Measurements from ENCODE around the gene GRIP1.

GRIP1 gene

DNA sequence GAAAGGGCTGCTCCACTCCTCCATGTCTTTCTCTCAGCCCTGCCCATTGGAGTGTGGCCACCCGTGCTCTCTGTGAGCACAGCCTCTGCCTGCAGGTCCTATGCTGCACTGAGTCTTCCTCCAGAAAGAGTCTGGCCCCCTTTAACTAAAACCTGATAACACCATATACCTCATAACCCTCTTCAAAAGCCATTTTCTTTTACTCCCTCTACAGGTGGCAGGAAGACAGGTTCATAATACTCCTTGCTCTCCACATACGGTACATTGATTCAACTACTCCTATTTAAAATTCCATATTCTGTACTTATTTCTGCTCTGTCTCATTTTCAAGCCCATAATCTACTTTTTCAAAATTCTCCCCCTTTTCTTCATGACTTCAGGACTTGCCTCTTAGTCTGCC is 232.6 kb downstream of the GRIP1 start:
- Mint-ChIP-seq H3K36me3 (ENCODE audit: low read depth) (no peaks in the 10 kb centered on the region), H3K9me3 (no peaks in the 10 kb centered on the region), H3K27ac (no peak overlapping the region), H3K4me3 (no peak overlapping the region), H3K27me3 (no peaks in the 10 kb centered on the region), H3K4me1 (ENCODE audit: low read depth) (no peaks in the 10 kb centered on the region)
- intact Hi-C loops (cut with micrococcal nuclease), result no loop called here

GRCh38 chr12:66441905-66442559 is 236.8 kb downstream of the GRIP1 start:
- Mint-ChIP-seq H3K4me1 (ENCODE audit: low read depth) (no peaks in the 10 kb centered on the region), H3K27me3 (no peaks in the 10 kb centered on the region), H3K9me3 (no peaks in the 10 kb centered on the region), H3K27ac (no peak overlapping the region), H3K36me3 (ENCODE audit: low read depth) (no peaks in the 10 kb centered on the region), H3K4me3 (no peak overlapping the region)
- intact Hi-C loops (cut with micrococcal nuclease), result no loop called here

- Mint-ChIP-seq H3K27ac (no peak overlapping the region), H3K27me3 (no peaks in the 10 kb centered on the region), H3K4me1 (ENCODE audit: low read depth) (no peaks in the 10 kb centered on the region), H3K9me3 (no peaks in the 10 kb centered on the region), H3K36me3 (ENCODE audit: low read depth) (no peaks in the 10 kb centered on the region), H3K4me3 (no peak overlapping the region)
- intact Hi-C loops (cut with micrococcal nuclease), result no loop called here
Measured at GRCh38 chr12:66438601-66439000, 240.3 kb downstream of the GRIP1 start.

GRCh38 chr12:66430106-66430505 is 248.8 kb downstream of the GRIP1 start:
- Mint-ChIP-seq H3K36me3 (ENCODE audit: low read depth) (no peaks in the 10 kb centered on the region), H3K27ac (no peak overlapping the region), H3K4me3 (no peak overlapping the region), H3K4me1 (ENCODE audit: low read depth) (no peaks in the 10 kb centered on the region), H3K27me3 (no peaks in the 10 kb centered on the region), H3K9me3 (peaks cover 2% of the 10 kb centered on the region)
- intact Hi-C loops (cut with micrococcal nuclease), result no loop called here

DNA sequence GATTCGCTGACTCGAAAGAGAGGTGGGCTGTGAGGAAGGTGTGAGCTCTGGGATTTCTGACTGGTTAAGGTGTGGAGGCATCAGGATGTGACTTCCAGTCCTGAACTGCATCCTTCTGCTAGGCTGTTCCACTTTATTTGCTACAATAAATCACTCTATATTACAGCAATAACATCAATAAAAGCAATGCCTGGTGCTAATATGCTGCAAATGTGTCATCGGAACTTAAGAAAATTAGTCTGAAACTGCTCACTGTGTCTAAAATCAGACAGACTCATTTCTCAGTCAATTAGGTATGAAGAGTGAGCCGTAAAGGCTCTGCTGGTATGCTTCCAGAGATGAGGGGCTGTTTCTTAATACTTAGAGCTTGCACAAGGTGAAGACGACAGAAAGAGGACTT is 250.0 kb downstream of the GRIP1 start:
- Mint-ChIP-seq H3K36me3 (ENCODE audit: low read depth) (no peaks in the 10 kb centered on the region), H3K9me3 (peaks cover 11% of the 10 kb centered on the region), H3K4me3 (no peak overlapping the region), H3K27ac (no peak overlapping the region), H3K27me3 (no peaks in the 10 kb centered on the region), H3K4me1 (ENCODE audit: low read depth) (no peaks in the 10 kb centered on the region)
- intact Hi-C loops (cut with micrococcal nuclease), result no loop called here

- Mint-ChIP-seq H3K4me3 (no peak overlapping the region), H3K36me3 (ENCODE audit: low read depth) (no peaks in the 10 kb centered on the region), H3K9me3 (peaks cover 11% of the 10 kb centered on the region), H3K4me1 (ENCODE audit: low read depth) (no peaks in the 10 kb centered on the region), H3K27ac (no peak overlapping the region), H3K27me3 (no peaks in the 10 kb centered on the region)
- intact Hi-C loops (cut with micrococcal nuclease), result no loop called here
Measured at GRCh38 chr12:66428261-66428660, 250.6 kb downstream of the GRIP1 start.

DNA sequence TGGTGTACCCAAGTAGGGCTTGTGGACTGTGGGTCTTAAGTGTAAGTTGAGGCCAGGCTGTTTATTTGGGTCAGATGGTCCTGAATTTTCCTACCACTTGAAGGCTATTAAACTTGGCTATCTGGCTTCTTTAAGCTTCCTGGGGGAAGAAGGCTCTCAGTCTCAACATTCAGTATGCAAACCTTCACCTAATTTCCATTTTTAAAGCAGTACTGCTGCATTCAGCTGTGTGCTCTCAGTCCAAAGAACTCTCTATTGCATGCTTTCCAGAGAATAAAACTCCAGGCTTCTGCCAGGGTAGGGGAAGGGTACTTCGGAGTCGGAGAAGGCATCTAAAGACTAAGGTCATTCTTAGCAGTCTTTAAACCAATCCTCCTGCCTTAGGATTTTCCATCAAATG is 252.2 kb downstream of the GRIP1 start:
- Mint-ChIP-seq H3K27me3 (no peaks in the 10 kb centered on the region), H3K4me3 (no peak overlapping the region), H3K4me1 (ENCODE audit: low read depth) (no peaks in the 10 kb centered on the region), H3K27ac (no peak overlapping the region), H3K36me3 (ENCODE audit: low read depth) (no peaks in the 10 kb centered on the region), H3K9me3 (peaks cover 11% of the 10 kb centered on the region)
- intact Hi-C loops (cut with micrococcal nuclease), result no loop called here

GRCh38 chr12:66423266-66423665 is 255.6 kb downstream of the GRIP1 start:
- Mint-ChIP-seq H3K4me1 (ENCODE audit: low read depth) (no peaks in the 10 kb centered on the region), H3K27ac (no peak overlapping the region), H3K9me3 (peaks cover 11% of the 10 kb centered on the region), H3K36me3 (ENCODE audit: low read depth) (no peaks in the 10 kb centered on the region), H3K4me3 (no peak overlapping the region), H3K27me3 (no peaks in the 10 kb centered on the region)
- intact Hi-C loops (cut with micrococcal nuclease), result no loop called here

GRCh38 chr12:66418908-66419307 is 260.0 kb downstream of the GRIP1 start:
- H3K27ac Mint-ChIP-seq, result no peak overlapping the region
- intact Hi-C loops (cut with micrococcal nuclease), result loop anchor here (10.0 kb wide), 1 partner anchor 296 kb away; no protein-coding TSS in a partner anchor
- H3K4me1 Mint-ChIP-seq (ENCODE audit: low read depth), result no peaks in the 10 kb centered on the region
- no peak overlapping the region for H3K4me3 Mint-ChIP-seq
- H3K27me3 Mint-ChIP-seq, result no peaks in the 10 kb centered on the region
- no peaks in the 10 kb centered on the region for H3K9me3 Mint-ChIP-seq
- no peaks in the 10 kb centered on the region for H3K36me3 Mint-ChIP-seq (ENCODE audit: low read depth)

GRCh38 chr12:66417217-66417616 is 261.7 kb downstream of the GRIP1 start:
- Mint-ChIP-seq H3K27ac (no peak overlapping the region), H3K9me3 (peaks cover 8% of the 10 kb centered on the region), H3K4me1 (ENCODE audit: low read depth) (no peaks in the 10 kb centered on the region), H3K4me3 (no peak overlapping the region), H3K27me3 (no peaks in the 10 kb centered on the region), H3K36me3 (ENCODE audit: low read depth) (no peaks in the 10 kb centered on the region)
- intact Hi-C loops (cut with micrococcal nuclease), result loop anchor here (10.0 kb wide), 1 partner anchor 298 kb away; no protein-coding TSS in a partner anchor

DNA sequence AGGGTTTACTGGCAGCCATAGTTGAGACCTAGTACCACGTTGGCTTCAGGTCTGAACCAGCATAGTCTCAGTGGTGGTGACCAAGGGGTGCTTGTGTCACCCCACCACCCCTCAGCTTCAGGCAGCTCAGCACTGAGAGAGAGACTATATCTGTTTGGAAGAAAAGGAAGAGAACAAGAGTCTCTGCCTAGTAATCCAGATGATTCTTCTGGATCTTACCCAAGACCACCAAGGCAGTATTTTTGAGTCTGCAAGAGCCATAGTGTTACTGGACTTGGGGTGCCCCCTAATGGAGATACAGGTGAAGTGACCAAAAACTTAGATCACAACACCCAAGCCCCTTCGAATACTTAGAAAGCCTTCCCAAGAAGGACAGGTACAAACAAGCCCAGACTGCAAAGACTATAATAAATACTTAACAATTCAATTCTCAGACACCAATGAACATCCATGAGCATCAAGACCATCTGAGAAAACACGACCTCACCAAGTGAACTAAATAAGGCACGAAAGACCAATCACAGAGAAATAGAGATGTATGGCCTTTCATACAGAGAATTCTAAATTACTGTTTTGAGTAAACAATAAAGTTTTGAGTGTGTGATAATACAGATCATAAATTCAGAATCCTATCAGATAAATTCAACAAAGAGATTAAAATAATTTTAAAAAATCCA is 269.5 kb downstream of the GRIP1 start:
- intact Hi-C loops (cut with micrococcal nuclease), result loop anchor here (1.0 to 10.0 kb wide), 3 partner anchors 57 to 265 kb away; no protein-coding TSS in a partner anchor

DNA sequence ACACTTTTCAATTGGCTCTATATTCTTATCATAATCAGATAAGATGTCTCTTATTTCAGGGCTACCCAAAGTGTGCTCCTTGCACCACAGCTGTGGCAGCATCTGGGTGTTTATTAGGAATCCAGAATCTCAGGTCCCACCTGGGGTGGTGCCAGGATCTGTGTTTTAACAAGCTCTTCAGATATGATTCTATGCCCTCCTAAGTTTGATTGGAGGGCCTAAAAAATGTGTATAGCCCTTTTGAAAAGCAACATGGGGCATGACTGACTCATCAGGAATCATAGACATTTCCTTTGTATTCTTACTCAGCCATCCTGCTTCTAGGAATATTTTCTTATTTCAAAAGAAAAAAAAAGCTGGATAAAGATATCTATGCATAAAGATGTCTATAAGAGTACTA is 273.5 kb downstream of the GRIP1 start:
- peaks cover 26% of the 10 kb centered on the region for H3K4me1 Mint-ChIP-seq (ENCODE audit: low read depth)
- intact Hi-C loops (cut with micrococcal nuclease), result loop anchor here (10.0 kb wide), 1 partner anchor 261 kb away; no protein-coding TSS in a partner anchor
- H3K4me3 Mint-ChIP-seq, result no peak overlapping the region
- H3K9me3 Mint-ChIP-seq, result no peaks in the 10 kb centered on the region
- H3K27me3 Mint-ChIP-seq, result no peaks in the 10 kb centered on the region
- no peaks in the 10 kb centered on the region for H3K36me3 Mint-ChIP-seq (ENCODE audit: low read depth)
- no peak overlapping the region for H3K27ac Mint-ChIP-seq

More for the DNA sequence above, 269.5 kb downstream of the GRIP1 start:
- H3K4me3 Mint-ChIP-seq, result no peak overlapping the region
- peaks cover 26% of the 10 kb centered on the region for H3K4me1 Mint-ChIP-seq (ENCODE audit: low read depth)
- H3K27ac Mint-ChIP-seq, result peak overlapping the region; percentile 35
- H3K36me3 Mint-ChIP-seq (ENCODE audit: low read depth), result no peaks in the 10 kb centered on the region
- H3K9me3 Mint-ChIP-seq, result peaks cover 16% of the 10 kb centered on the region
- H3K27me3 Mint-ChIP-seq, result no peaks in the 10 kb centered on the region

- Mint-ChIP-seq H3K27me3 (no peaks in the 10 kb centered on the region), H3K9me3 (no peaks in the 10 kb centered on the region), H3K4me1 (ENCODE audit: low read depth) (peaks cover 22% of the 10 kb centered on the region), H3K36me3 (ENCODE audit: low read depth) (no peaks in the 10 kb centered on the region), H3K27ac (no peak overlapping the region), H3K4me3 (no peak overlapping the region)
- intact Hi-C loops (cut with micrococcal nuclease), result loop anchor here (10.0 kb wide), 1 partner anchor 259 kb away; no protein-coding TSS in a partner anchor
Measured at GRCh38 chr12:66403746-66404145, 275.1 kb downstream of the GRIP1 start.

DNA sequence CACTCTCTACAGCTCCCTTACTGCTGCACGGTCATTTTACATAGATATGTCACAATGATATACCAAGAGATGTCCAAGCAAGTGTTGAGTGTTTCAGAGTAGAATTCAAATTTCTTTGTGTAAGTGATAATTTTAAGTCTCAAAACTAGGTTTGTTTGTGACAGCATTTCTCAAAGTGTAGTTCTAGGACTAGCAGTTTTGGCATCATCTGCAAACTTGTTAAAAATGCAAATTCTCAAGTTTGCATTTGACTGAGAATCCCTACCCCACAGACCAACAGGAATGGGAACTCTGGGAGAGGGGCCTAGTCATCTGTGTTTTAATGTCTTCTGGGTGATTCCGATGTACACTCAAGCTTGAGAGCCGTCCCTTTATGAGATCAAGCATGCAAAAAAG is 279.0 kb downstream of the GRIP1 start:
- intact Hi-C loops (cut with micrococcal nuclease), result loop anchor here (10.0 kb wide), 1 partner anchor 255 kb away; no protein-coding TSS in a partner anchor
- Mint-ChIP-seq H3K4me1 (ENCODE audit: low read depth) (peaks cover 21% of the 10 kb centered on the region), H3K36me3 (ENCODE audit: low read depth) (no peaks in the 10 kb centered on the region), H3K9me3 (no peaks in the 10 kb centered on the region), H3K4me3 (no peak overlapping the region), H3K27me3 (no peaks in the 10 kb centered on the region), H3K27ac (no peak overlapping the region)

Data from dendritic cell treated with granulocyte-macrophage colony-stimulating factor and Interleukin-4, amounts not matched to agents 40 ng/mL and 50 ng/mL, for 4 days (primary cell).